Colonic mucosa (tissue), 4 donors: ENCODE measurements around the gene TCERG1L. TPM values are rescaled to one million over a fixed set of nuclear protein-coding genes. Genes with fewer than 3 reads are reported as not detected.

Experiments used
- DNase-seq: peaks from one replicate; pipeline ENCODE4 v3.0.0-alpha.2; 2020
- H3K27ac ChIP-seq: fragments of 200-600 bp; one replicate; pipeline ENCODE4 v1.8.0; 2021
- H3K27me3 ChIP-seq: fragments of 200-600 bp; one replicate; pipeline ENCODE4 v1.8.0; 2021
- H3K36me3 ChIP-seq: fragments of 200-600 bp; one replicate; pipeline ENCODE4 v1.8.0; 2021
- H3K4me1 ChIP-seq: fragments of 200-600 bp; one replicate; pipeline ENCODE4 v1.8.0; 2021; ENCODE audit warnings: mild to moderate bottlenecking
- H3K4me3 ChIP-seq: fragments of 200-600 bp; one replicate; pipeline ENCODE4 v1.8.0; 2021
- H3K9ac ChIP-seq, 2 donors: one replicate each; pipeline ENCODE4 v1.7.0; 2013; ENCODE audit warnings: control low read depth in 2 of 2, low read depth in 2 of 2, low read length in 2 of 2
- H3K9me3 ChIP-seq: fragments of 200-600 bp; one replicate; pipeline ENCODE4 v1.8.0; 2021
- CTCF ChIP-seq: fragments of 200-600 bp; IDR thresholded peaks from one replicate; pipeline ENCODE4 v1.8.0; 2022; ENCODE audit warnings: antibody characterized with exemption, mild to moderate bottlenecking
- intact Hi-C: fragments of 100-400 bp; cut with DNase I; formaldehyde crosslinking; loops from one replicate; pipeline ENCODE4 v1.14.1; 2022
- total RNA-seq, 2 donors: library from RNA; stranded (reverse); fragmentation: NEBNext Ultra II Directional in 1 of 2; extraction: Animal tissue kit (Norgen Biotek cat#: 25700) in 1 of 2; gene quantifications; one replicate each; pipeline ENCODE4 v1.2.1, GENCODE V29; 2021
- donor health status: healthy.
- donor health status: DM: no; HTN: no; CAD: no.
- donor health status: DM: no; HTN: no; CAD: no.

TCERG1L gene
- total RNA-seq, 2 donors from 2014 or later = not detected

DNA sequence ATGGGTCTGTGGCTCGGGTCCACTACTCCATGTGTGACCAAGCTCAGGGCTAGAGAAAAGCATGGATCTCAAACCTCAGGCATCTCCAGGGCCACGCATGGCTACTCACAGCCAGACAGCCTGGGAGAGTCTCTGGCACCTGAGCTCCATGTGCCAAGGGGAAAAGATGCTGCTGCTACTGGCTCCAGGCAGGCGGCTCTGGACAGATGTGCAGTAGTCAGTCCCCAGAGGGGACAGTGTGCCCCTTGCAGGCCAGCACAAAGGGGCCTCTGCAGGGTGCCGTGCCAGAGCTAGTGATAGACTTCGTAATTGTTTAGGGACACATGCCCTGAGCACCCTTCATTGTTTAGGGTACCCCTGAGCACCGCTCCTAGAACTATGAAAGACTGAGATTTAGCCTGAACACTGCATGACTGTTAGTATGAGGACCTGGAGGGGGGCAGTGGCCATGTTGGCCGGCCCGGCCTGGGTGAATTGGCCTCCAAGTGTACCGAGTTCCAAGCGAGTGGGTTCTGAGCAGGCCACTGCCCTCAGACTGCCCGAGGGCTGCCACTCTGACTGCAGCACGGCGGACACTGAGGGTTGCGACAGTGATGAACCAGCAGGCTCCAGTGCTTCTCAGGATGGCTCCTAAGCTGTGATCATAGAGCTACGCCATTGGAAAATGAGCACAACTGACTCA is 80.7 kb downstream of the TCERG1L start:
- Histone ChIP-seq H3K27ac (no peak overlapping the region), H3K9me3 (no peaks in the 10 kb centered on the region), H3K27me3 (no peaks in the 10 kb centered on the region), H3K4me1 (no peaks in the 10 kb centered on the region), H3K4me3 (no peak overlapping the region), H3K9ac (no peak overlapping the region), H3K36me3 (no peaks in the 10 kb centered on the region)
- no peak for TF ChIP-seq CTCF
- intact Hi-C loops = no loop called here
- no peak for DNase-seq

GRCh38 chr10:131230166-131230565 is 81.4 kb downstream of the TCERG1L start:
- no peak for TF ChIP-seq CTCF
- Histone ChIP-seq H3K4me1 (no peaks in the 10 kb centered on the region), H3K27me3 (no peaks in the 10 kb centered on the region), H3K9me3 (no peaks in the 10 kb centered on the region), H3K9ac (no peak overlapping the region), H3K27ac (no peak overlapping the region), H3K36me3 (no peaks in the 10 kb centered on the region), H3K4me3 (no peak overlapping the region)
- no peak for DNase-seq
- intact Hi-C loops = no loop called here

- H3K27ac ChIP-seq = no peak overlapping the region
- H3K9me3 ChIP-seq = no peaks in the 10 kb centered on the region
- no peak for TF ChIP-seq CTCF
- no peak overlapping the region for H3K4me3 ChIP-seq
- no peaks in the 10 kb centered on the region for H3K27me3 ChIP-seq
- intact Hi-C loops = no loop called here
- H3K36me3 ChIP-seq = no peaks in the 10 kb centered on the region
- H3K4me1 ChIP-seq = no peaks in the 10 kb centered on the region
- DNase-seq = no peak
- no peak overlapping the region for H3K9ac ChIP-seq
Measured at GRCh38 chr10:131227163-131227740, 84.3 kb downstream of the TCERG1L start.

GRCh38 chr10:131226446-131227162 is 84.9 kb downstream of the TCERG1L start:
- DNase-seq = no peak
- Histone ChIP-seq H3K36me3 (no peaks in the 10 kb centered on the region), H3K27me3 (no peaks in the 10 kb centered on the region), H3K9ac (no peak overlapping the region), H3K4me3 (no peak overlapping the region), H3K9me3 (no peaks in the 10 kb centered on the region), H3K4me1 (no peaks in the 10 kb centered on the region), H3K27ac (no peak overlapping the region)
- TF ChIP-seq CTCF = no peak
- intact Hi-C loops = no loop called here

GRCh38 chr10:131224106-131224505 is 87.4 kb downstream of the TCERG1L start:
- Histone ChIP-seq H3K27me3 (no peaks in the 10 kb centered on the region), H3K4me1 (no peaks in the 10 kb centered on the region), H3K9ac (no peak overlapping the region), H3K9me3 (no peaks in the 10 kb centered on the region), H3K36me3 (no peaks in the 10 kb centered on the region), H3K27ac (no peak overlapping the region), H3K4me3 (no peak overlapping the region)
- no peak for DNase-seq
- intact Hi-C loops = no loop called here
- no peak for TF ChIP-seq CTCF
